ENCODE results near the gene SH2D7.

The SH2D7 gene

DNA sequence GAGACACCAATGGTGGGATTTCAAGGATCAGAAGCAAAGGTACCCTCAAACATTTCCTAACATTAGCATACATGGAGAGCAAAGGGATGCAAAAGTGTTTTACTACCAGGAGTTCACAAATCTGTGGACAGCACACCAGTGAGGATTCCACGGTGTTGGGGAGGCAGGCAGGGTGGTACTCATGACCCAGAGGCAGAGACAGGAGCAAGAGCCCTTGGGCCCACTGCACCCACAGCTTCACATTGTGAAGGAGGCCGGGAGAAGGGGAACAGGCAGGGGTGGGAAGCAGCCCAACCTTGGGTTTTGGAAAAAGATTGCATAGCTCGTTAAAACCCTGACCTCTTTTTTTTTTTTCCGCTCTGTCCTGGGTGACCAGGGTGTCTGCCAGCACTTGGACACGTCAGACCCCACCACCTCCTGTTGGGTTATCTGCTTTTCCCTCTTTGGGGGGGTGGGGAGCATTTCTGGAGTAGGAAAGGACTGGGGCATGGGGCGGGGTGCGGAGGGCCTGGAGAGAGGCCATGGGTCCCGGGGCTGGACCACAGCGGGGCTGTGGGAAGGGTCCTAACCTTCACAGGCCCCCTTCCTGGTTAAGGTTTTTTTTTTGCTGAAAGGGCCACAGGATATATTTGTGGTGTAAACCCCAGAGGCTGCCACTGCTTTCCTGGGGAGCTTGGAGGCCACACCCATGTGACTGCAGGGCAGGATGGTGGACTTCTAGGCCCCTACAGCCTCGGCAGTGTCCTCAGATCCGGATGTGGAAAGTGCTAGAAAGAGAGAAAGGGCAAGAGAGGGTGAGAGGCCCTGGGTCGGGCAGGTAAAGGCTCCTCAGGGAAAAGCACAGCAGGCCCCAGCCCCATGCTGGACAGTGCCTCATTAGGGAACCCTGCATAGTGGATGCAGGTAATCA, 12.5 kb downstream of the SH2D7 start:
- no peak for DNase-seq

DNA sequence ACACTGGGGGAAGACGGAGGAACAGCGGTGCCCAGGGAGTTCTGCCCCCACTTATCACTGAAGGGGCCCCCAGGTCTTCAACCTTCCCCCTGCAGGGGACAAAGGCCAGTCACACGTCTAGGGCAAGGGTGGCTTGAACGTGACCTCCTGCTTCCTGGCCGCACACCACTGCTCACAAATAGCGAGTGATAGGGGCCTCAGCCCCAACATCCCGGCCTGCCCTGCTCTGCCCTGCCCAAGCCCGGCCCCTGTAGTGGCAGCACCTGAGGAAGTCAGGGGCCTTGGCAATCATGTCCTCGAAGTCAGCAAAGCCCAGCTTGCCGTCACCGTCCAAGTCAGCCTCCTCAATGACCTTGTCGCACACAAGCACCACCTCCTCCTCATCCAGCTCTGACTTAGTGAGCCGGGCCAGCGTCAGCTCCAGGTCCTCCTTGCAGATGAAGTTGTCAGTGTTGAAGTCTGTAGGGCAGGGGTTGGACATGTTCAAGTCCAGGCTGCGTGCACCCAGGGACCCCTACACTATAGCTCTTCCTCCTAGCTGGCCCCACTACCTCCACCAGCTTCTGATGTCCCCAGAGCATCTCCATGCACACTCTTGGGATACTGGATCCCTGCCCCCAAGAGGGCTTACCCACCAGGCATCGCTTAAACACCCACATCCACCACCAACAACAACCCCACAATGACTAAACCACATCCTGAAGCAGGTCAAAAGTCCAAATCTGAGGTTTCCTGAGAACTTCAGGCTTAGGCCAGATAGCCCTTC, 13.3 kb downstream of the SH2D7 start:
- DNase-seq: no peak

DNA sequence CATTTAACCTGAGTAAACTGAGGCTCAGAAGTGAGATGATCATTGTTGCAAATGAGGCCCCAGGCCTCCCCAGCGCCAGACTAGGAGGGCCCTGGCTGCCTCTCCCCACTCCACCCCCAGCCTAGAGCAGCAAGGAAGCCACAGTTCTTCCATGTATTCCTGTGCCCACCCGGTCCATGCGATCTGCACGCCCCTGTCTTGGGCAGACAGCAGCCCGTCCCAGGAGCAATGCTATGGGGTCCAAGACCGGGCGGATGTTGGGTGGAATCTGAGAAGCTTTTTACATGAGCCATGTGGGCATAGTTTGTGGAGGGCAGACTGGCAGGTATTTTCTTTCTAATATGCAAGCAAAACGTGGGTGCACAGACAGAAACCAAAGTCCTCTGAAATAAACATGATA, 15.1 kb downstream of the SH2D7 start:
- DNase-seq: no peak

DNA sequence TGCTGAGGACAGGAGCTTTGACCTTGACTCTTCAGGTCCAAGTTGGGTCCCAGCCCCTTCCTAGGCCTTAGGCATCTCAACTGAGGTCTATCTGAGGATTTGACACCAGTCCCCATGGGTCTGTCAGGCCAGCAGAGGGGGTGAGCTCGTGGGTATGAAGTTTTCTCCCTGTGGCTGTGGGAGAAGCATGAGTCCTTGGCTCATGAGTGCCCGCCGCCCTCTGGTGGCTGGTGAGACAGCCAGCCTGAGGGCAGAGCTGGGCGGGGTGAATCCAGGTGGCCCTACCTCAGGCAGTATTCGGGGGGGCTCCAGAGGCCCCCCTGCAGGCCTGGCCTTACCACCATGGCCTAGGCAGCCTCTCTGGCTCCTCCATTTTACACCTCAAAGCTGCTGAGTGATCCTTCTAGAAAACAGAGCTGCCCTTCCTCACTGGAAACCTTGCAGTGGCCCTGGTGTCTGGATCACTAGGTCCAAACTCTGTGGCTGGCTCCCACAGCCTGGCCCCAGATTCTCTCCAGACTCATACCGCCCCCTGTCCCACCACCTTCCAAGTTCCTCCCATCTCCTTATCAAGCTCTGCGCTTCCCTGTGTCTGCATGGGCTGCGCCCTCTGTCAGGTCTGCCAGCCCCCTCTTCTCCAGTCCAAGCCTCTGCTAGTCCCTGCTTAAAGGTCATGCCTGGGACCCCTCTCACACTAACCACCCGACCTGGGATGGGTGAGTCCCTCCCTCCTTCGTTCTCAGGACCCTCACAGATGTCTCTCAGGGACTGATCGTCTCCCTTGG, 16.1 kb downstream of the SH2D7 start:
- DNase-seq: peak; percentile 81

GRCh38 chr15:78109156-78109555, 16.8 kb downstream of the SH2D7 start:
- no peak for DNase-seq

- DNase-seq: no peak
These were observed 17.7 kb downstream of the SH2D7 start for GRCh38 chr15:78110096-78110495.

DNA sequence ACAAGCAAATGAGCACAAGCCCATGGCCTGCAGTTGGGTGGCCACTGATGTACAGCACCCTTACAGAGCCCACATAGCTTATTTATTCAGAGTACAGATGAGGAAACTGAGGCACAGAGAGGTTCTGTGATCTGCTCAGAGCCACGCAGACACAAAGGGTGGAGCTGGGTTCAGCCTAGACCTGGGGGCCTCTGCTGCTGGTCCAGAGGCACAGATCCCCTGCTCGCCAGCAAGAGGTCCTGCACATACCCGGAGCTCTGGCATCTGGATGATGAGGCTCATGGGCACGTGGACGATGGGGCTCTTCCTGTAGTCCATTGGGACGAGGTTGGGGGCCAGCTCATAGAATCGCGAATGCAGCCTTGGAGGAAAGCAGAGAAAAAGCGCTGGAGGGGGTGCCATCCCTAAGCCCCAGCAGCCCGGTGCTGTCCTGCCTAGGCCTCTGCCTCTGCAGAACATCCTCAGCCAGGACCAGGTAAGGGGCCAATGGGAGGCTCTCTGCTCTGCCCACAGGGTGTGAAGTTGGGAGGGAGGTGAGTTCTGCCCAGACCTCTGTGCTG, 18.6 kb downstream of the SH2D7 start:
- no peak for DNase-seq

GRCh38 chr15:78111788-78112187, 19.4 kb downstream of the SH2D7 start:
- DNase-seq: no peak

- no peak for DNase-seq
These were observed 20.2 kb downstream of the SH2D7 start for GRCh38 chr15:78112551-78112950.

DNA sequence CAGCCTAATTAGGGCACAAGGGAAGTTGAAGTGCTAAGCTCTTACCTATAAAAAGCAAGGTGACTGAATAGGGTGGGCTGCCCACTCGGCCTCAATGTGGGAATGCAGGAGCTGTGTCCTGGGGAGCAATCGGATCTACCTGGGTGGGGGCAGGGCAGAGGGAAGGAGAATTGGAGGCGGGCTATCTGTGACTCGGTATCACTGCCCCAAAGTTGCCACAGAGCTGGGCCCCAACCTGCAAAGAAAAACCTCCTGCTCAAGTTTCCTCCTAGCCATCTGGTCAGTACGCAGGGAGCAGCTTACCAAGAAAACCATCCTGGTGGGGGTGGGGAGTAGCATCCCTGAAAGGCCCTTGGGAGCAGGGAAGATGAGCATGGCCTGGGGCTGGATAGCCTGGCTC, 28.2 kb downstream of the SH2D7 start:
- DNase-seq: no peak

- DNase-seq: no peak
These were observed 32.9 kb downstream of the SH2D7 start for GRCh38 chr15:78125267-78125666.

- DNase-seq: no peak
These were observed 35.5 kb downstream of the SH2D7 start for GRCh38 chr15:78127882-78128281.

GRCh38 chr15:78129077-78129750, 36.9 kb downstream of the SH2D7 start:
- peak; percentile 34 for DNase-seq

DNA sequence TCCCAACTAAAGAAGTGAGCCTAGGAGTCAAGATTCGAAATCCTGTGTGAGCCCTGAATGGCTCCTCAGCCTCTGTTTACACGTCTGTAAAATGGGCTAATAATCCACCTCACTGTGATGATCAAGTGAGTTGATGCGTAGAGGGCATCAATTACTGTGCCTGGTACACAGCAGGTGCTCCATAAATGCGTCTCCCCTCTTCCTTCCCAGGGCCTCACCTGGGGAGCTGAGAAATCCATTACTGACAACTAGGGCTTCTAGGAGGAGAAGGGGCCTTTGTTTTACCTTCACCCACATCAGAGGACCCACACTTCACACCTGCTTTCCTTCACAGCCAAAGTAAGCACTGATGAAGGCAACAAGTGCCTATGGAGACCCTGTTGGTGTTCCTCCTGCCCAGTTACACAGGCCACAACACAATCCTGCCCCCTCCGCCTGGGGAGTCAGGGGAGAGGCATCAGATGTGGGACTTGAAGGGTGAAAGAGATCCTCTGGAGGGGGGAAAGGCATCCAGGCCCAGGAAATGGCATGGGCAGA, 37.5 kb downstream of the SH2D7 start:
- DNase-seq: no peak

GRCh38 chr15:78130466-78131294, 38.3 kb downstream of the SH2D7 start:
- no peak for DNase-seq

DNA sequence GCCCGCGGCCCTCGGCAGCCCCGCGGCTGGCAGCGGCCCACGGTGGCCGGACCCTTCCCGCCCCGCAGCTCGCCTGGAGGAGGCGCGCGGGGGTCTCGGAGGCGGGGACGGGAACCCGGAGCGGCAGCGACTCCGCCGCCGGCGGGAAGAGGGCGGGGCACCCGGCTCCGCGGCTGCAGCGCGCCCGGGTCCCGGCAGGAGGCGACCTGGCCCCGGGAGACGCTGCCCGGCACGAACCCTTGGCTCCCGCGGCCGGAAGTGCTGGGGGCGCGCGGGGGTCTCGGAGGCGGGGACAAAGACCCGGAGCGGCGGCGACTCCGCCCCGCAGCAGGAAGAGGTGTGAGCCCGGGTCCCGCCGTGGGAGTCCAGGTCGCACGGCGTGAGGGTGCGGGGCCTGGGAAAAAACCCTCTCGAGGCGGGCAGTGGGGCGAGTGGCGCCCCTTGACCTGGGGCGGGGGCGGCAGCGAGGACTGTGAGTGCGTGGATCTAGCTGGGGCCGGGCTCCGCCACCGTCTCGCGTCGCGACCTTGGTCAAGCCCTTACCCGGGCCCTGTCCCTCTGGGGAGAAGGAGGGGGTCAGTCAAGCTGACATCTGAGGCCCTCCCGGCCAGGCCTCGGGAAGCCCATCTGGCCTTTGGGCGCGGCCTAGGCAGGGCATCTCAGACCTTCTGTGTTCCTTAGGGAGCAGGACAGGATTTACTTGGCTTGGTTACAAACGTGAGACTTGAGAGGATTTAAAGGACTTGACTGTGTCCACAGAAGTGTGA, 39.1 kb downstream of the SH2D7 start, which contains the start of gene CIB2:
TSS of gene CIB2 (minus strand) at position 151 of the 767 bp plus-strand sequence. CDS start 230 bp downstream, outside the sequence.
- peak; percentile 56 for DNase-seq

DNA sequence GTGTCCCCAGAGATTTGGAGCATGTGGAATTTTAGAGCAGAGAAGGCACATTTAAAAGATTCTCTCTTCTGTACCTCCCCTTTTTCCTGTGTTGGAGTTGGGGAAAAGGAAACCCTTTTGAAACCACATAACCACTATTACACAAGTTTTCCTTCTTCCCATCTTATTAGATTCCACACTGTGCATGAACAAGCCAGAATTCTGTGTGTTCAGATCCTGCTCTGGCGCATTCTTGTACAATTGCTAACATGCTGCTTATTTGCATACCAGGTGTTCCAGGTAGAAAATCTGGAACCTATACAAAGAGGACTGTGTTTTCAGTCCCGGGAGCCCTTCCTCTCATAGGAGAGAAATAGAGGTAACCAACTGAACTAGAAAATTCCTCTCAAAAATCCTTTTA, 41.4 kb downstream of the SH2D7 start:
- no peak for DNase-seq

DNA sequence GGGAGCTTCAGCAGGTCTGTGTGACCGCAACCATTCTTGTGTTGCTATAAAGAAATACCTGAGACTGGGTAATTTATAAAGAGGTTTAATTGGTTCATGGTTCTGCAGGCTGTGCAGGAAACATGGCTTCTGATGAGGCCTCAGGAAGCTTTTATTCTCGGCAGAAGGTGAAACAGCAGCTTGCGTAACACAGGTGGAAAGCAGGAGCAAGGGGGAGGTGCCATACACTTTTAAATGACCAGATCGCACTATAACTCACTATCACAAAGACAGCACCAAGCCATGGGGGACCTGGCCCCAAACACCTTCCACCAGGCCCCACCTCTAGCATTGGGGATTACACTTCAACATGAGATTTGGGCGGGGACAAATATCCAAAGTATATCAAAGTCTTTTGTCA, 47.2 kb downstream of the SH2D7 start:
- DNase-seq: no peak

DNA sequence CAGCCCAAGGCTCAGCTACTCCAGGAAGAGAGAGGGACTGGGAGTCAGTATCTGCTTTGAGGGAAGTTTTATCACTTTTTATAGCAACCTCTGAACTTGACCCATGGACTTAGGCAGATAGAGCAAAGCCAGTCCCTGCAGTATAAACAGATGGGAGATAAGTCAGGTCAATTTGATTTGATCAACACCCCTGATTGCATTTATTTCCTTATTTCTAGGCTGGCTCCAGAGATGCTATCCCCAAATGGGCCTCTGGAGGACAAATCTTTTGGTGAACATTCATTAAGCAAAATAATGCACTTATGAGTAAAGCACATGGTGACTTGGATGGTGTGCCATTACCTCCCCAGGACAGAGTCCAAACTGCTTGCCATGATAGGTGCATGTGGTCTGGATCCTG, 47.9 kb downstream of the SH2D7 start:
- DNase-seq: no peak

- no peak for DNase-seq
These were observed 50.0 kb downstream of the SH2D7 start for GRCh38 chr15:78142332-78142731.
